HG02870 (cell line): Measurements from ENCODE around the gene TUBB2B.
"Not testable (repeated sequence)": the region's sequence is repeated elsewhere in the genome, so short reads cannot be mapped to it uniquely, and the experiment has no call there.

ENCODE experiments used
- ATAC-seq: cut with Tn5 transposase; IDR thresholded peaks from one replicate; pipeline ENCODE4 v1.9.1; 2021; ENCODE audit warnings: mild to moderate bottlenecking, moderate library complexity; ENCODE audit not compliant: unreplicated experiment

TUBB2B gene

DNA sequence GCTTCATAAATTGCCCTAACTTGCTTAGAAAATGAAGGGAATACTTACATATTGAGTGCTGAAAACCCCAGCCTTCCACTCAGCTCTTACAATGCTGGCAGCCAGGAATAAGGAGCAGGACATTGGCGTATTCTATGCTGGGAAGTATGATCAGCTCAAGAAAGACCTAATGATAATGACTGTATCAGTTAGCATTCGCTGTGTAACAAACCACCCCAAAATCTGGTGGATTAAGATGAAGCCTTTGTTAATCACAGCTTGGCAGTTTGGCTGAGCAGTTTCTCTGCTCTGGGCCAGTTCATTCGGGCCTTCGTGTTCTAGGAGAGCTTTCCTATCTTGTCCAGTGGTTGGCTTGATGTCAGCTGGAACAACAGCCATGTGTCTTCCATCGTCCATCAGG is 36.7 kb downstream of the TUBB2B start:
- ATAC-seq, result no peak

GRCh38 chr6:3190056-3190455 is 37.4 kb downstream of the TUBB2B start:
- ATAC-seq, result no peak

- ATAC-seq, result not testable (repeated sequence)
These were observed 38.3 kb downstream of the TUBB2B start for GRCh38 chr6:3189192-3189591.

- no peak for ATAC-seq
These were observed 39.2 kb downstream of the TUBB2B start for GRCh38 chr6:3188262-3188661.

DNA sequence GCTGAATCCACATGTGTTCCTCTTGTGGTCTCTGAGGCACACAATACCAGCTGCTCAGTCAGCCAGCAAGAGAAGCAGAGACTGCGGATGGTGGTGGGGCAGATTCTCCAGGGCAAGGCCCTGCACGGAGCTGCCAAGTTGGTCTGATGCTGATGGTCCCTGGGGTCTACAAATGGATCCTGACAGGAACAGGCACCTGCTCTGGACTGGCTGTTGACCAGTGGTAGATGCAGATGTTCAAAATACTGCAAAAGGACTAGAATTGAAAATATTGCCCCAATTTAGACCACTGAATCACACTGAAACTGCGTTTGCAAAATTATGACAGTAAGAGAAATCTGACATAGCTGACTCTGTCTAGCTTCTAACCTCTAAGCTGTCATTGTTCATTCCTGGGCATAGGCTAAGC is 40.5 kb downstream of the TUBB2B start:
- no peak for ATAC-seq

- no peak for ATAC-seq
These were observed 44.4 kb downstream of the TUBB2B start for GRCh38 chr6:3183066-3183465.

DNA sequence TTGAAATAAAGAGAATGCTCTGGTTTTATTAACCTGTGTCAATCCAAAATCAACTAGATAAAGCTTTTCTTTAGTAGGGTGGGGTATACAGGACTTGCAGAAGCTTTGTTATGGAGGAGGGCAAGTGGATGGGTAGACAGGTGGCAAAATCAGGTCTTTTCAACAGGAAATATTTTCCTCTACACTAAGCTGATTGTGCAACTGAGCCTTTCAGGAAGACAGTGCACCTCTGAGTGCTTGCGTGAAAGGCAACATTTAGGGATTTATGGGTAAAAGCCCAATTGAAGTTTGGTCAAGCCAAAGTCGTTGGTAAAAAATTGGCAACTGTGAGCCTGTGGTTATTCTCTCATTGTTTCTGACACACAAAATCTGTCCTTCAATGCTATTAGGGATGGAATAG is 46.3 kb downstream of the TUBB2B start:
- ATAC-seq, result no peak

- not testable (repeated sequence) for ATAC-seq
These were observed 47.5 kb downstream of the TUBB2B start for GRCh38 chr6:3179945-3180344.

GRCh38 chr6:3178666-3179065 is 48.8 kb downstream of the TUBB2B start:
- ATAC-seq, result not testable (repeated sequence)

DNA sequence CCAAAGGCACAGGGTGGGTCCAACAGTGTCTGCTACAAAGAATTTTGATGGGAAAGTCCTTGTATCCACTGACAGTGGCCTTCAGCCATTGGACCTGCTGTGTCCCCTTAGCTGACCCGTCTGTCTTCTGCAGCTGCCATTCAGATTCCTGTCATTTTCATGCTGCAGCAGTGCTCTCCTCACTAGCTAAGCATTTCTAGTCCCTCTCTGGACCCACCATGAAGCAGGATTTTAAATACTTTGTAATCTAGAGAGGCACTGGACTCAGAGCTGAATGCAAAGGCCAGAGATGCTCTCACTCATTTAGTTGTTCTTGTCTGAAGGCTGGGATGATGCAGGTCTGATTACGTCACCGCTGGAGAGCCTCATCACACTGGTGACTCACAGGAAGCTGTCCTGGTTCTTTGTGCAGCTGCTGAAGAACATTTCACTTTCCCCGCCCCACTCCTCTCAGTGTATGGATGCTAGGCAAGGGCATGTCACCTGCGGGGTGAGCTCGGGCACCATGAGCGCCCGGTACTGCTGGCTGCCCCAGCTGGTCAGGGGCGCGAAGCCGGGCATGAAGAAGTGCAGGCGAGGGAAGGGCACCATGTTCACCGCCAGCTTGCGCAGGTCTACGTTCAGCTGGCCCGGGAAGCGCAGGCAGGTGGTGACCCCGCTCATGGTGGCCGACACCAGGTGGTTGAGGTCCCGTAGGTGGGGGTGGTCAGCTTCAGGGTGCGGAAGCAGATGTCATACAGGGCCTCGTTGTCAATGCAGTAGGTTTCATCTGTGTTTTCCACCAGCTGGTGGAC is 50.7 kb downstream of the TUBB2B start:
- no peak for ATAC-seq

GRCh38 chr6:3175715-3176402 is 51.6 kb downstream of the TUBB2B start:
- no peak for ATAC-seq
